GM12872 (cell line): ENCODE results near the gene CCDC32.

Experiments used
- TF ChIP-seq, protein P1 (sequence below): IDR thresholded peaks from 3 replicates; pipeline ENCODE4 v1.5.1; 2011; ENCODE audit warnings: low read depth, mild to moderate bottlenecking, low read length, moderate library complexity; ENCODE audit not compliant: insufficient read depth

Gene CCDC32

GRCh38 chr15:40584191-40584590 is 19.3 kb upstream of the CCDC32 start:
- TF ChIP-seq, protein P1, sequence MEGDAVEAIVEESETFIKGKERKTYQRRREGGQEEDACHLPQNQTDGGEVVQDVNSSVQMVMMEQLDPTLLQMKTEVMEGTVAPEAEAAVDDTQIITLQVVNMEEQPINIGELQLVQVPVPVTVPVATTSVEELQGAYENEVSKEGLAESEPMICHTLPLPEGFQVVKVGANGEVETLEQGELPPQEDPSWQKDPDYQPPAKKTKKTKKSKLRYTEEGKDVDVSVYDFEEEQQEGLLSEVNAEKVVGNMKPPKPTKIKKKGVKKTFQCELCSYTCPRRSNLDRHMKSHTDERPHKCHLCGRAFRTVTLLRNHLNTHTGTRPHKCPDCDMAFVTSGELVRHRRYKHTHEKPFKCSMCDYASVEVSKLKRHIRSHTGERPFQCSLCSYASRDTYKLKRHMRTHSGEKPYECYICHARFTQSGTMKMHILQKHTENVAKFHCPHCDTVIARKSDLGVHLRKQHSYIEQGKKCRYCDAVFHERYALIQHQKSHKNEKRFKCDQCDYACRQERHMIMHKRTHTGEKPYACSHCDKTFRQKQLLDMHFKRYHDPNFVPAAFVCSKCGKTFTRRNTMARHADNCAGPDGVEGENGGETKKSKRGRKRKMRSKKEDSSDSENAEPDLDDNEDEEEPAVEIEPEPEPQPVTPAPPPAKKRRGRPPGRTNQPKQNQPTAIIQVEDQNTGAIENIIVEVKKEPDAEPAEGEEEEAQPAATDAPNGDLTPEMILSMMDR, result no peak

- TF ChIP-seq, protein P1, result no peak
Measured at GRCh38 chr15:40582726-40583246, 17.9 kb upstream of the CCDC32 start.

DNA sequence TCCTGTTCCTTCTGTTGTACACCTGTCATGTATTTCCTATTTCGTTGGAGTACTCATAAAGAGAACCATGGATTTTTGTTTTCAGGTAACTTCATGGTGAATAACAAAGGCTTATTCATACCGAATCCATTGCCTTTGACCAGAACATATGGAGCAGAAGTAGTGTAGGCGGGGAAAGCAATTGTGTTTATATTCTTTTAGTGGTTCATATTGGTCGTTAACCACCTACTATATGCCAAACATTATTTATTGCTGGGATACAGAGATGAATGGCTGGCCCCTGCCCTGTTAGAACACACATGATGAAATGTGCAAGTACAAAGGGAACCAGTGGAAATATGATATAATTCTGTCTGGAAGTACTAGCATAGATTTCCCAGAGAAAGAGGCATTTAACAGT is 14.1 kb upstream of the CCDC32 start:
- TF ChIP-seq, protein P1, result no peak

- TF ChIP-seq, protein P1, result no peak
Measured at GRCh38 chr15:40575113-40575512, 10.3 kb upstream of the CCDC32 start.

DNA sequence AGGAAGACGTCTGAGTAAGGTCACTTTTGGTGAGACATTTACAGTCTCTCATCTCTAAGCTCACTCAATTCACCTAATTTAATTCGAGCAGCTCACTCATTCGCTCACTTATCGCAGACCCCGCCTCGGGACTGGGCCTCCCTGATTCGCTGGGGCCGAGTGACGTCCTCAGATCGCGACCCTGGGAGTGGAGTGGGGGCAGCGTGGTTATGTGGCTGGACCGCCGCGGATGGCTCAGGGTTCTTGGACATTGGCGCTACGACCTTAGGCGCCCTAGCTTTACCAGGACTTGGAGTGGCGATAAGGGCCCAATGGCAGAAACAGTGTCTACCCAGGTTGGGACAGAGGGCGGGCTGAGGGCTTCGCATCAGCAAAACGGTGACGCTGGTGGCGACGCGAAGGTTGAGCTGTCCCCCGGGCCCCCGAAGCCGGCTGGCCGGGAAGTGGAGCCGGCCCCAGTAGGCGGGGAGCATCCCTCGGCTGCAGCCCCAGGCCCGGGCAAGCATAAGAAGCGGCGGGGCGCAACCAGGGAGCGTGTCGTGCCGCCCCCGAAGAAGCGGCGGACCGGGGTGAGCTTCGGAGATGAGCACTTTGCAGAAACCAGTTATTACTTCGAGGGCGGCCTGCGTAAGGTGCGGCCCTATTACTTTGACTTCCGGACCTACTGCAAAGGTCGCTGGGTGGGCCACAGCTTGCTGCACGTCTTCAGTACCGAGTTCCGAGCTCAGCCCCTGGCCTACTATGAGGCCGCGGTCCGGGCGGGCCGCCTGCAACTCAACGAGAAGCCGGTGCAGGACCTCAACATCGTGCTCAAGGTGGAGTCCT is 4.5 kb upstream of the CCDC32 start, which contains the start of gene RPUSD2:
RPUSD2 (plus strand) TSS at position 171 of the 825 bp plus-strand sequence; CDS start at position 210, 39 bp downstream.
- TF ChIP-seq, protein P1, result no peak

DNA sequence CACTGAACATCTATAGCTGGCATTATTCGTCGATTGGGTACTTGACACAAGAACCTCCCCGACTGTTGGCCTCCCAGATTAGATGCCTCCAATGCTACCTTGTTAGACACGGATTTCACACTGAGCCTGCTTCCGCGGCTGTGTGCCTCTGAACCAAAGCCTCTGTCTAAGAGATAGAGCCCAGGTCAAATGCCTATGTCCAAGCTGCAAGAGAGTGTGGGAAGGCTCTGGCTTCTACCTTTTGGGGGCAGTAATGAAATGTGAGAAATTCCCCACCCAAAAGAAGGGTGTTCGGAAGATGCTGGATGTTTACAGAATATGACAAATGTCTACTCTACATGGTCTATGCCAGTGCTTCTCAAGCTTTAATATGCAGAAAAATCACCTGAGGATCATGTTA is 2.3 kb upstream of the CCDC32 start:
- TF ChIP-seq, protein P1, result peak; percentile 48; the same call in 2 of the 3 replicates

GRCh38 chr15:40565333-40566238 is 744 bp upstream of the CCDC32 start:
- TF ChIP-seq, protein P1, result no peak
